ENCODE results near the gene ARHGAP25.
A peak's percentile ranks its signal among the peaks of the same experiment; 100 is the strongest.

ARHGAP25 gene

GRCh38 chr2:68734688-68735525 is at the start of gene ARHGAP25:
TSS of gene ARHGAP25 (plus strand) at chr2:68734811. CDS start at chr2:68735200, 389 bp downstream.
- peak; percentile 60 to 76 for DNase-seq

- DNase-seq, result no peak
Measured at GRCh38 chr2:68686178-68686577, 48.4 kb upstream of the ARHGAP25 start.

GRCh38 chr2:68687018-68687417 is 47.6 kb upstream of the ARHGAP25 start:
- DNase-seq, result no peak

GRCh38 chr2:68689553-68690537 is 44.8 kb upstream of the ARHGAP25 start:
- peak; percentile 82 to 83 for DNase-seq

- DNase-seq, result no peak
Measured at GRCh38 chr2:68690851-68691250, 43.8 kb upstream of the ARHGAP25 start.

- DNase-seq, result peak; percentile 16 to 43
Measured at GRCh38 chr2:68692511-68692910, 42.1 kb upstream of the ARHGAP25 start.

- no peak for DNase-seq
Measured at GRCh38 chr2:68693951-68694350, 40.7 kb upstream of the ARHGAP25 start.

GRCh38 chr2:68695971-68696370 is 38.6 kb upstream of the ARHGAP25 start:
- no peak for DNase-seq

GRCh38 chr2:68696554-68696953 is 38.1 kb upstream of the ARHGAP25 start:
- peak in 1 of 2 donors; percentile 31 for DNase-seq

- no peak for DNase-seq
Measured at GRCh38 chr2:68698567-68699377, 35.8 kb upstream of the ARHGAP25 start.

- no peak for DNase-seq
Measured at GRCh38 chr2:68700560-68700959, 34.1 kb upstream of the ARHGAP25 start.

GRCh38 chr2:68706637-68707036 is 28.0 kb upstream of the ARHGAP25 start:
- DNase-seq, result no peak

- no peak for DNase-seq
Measured at GRCh38 chr2:68708629-68709028, 26.0 kb upstream of the ARHGAP25 start.

GRCh38 chr2:68709421-68709911 is 25.1 kb upstream of the ARHGAP25 start:
- DNase-seq, result peak; percentile 44 to 75

- no peak for DNase-seq
Measured at GRCh38 chr2:68710336-68710735, 24.3 kb upstream of the ARHGAP25 start.

- no peak for DNase-seq
Measured at GRCh38 chr2:68710756-68711155, 23.9 kb upstream of the ARHGAP25 start.

GRCh38 chr2:68714866-68715265 is 19.7 kb upstream of the ARHGAP25 start:
- peak; percentile 94 to 98 for DNase-seq

GRCh38 chr2:68715353-68716041 is 19.1 kb upstream of the ARHGAP25 start:
- no peak for DNase-seq

- DNase-seq, result no peak
Measured at GRCh38 chr2:68716604-68717304, 17.9 kb upstream of the ARHGAP25 start.

- DNase-seq, result no peak
Measured at GRCh38 chr2:68717305-68717661, 17.3 kb upstream of the ARHGAP25 start.

- no peak for DNase-seq
Measured at GRCh38 chr2:68719912-68720311, 14.7 kb upstream of the ARHGAP25 start.
